HEK293 (cell line): ENCODE results near the gene NR1H2.

ENCODE experiments used
- YY1 ChIP-seq: fragments of 450-650 bp; formaldehyde crosslinking; IDR thresholded peaks from 2 replicates; pipeline ENCODE4 v1.5.1; 2018; ENCODE audit warnings: missing biosample characterization, missing genetic modification characterization
- ZNF658 ChIP-seq: fragments of 450-650 bp; formaldehyde crosslinking; IDR thresholded peaks from 2 replicates; pipeline ENCODE4; 2016; ENCODE audit warnings: missing biosample characterization, missing genetic modification characterization
- ZNF791 ChIP-seq: fragments of 450-650 bp; formaldehyde crosslinking; IDR thresholded peaks from 2 replicates; pipeline ENCODE4 v1.5.1; 2016; ENCODE audit warnings: missing biosample characterization, missing genetic modification characterization

DNA sequence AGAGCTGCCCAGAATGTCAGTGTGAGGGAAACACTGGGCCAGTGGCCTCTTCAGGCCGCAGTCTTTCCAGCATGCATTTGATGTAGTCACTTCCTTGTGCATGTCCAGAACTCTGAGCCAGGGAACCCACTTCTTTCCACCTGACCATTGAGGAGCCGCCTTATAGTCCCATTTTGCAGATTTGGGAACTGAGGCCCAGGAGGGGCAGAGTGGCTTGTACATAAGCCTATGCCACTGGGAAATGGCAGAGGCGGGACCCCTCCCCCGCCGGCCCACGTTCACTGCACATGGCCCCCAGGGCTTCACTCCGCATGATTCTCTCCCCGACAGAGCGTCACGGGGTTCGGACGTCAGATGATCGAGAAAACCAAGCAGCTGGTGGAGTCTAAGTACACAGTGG, 36.8 kb downstream of the NR1H2 start:
- no peak for TF ChIP-seq YY1 (tag by site-specific recombination)
- no peak for TF ChIP-seq ZNF791
- TF ChIP-seq ZNF658: no peak
